CD4-positive, alpha-beta T cell treated with Interleukin-15 for 4 hours (primary cell): ENCODE measurements around the gene TPO.

Source experiments
- DNase-seq: peaks from one replicate; pipeline ENCODE4 v3.0.0-alpha.2; 2020; ENCODE audit warnings: low spot score

TPO gene

DNA sequence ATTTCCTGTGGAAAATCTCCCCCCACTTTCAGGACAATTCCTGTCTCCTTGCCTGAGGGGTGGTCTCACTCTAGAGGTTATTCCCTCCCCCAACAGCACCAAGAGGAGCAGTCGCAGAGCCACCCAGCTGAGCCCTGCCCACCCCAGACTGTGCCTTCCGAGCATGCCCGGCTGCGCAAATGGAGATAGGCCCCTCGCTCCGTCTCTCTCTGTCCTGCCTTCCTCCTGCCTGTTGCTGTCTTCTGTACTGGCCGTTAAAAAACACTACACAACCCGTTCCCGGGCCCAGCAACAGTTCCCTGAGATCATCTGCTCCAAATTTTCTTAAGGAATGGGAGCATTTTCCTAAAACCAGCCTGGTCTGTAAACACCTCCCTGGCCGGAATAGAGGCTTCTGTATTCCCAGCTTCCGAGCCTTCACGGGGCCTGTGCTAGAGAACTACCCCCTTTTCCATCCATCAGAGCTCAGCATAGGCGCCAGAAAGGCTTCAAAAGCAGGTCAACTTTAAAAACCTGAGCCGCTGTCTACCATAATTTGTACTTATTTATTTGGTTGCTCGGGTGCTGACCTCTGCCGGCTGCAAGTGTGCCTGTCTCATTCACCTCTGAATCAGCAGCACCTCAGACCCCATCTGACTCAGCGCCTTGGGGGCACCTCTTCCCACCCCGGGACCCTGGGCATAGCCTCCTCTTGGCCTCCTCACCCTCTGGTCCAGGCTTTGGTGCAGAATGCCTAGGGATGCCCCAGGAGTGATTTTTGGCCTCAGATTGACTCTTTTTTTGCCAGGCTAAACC is 171.6 kb downstream of the TPO start:
- DNase-seq, result no peak

DNA sequence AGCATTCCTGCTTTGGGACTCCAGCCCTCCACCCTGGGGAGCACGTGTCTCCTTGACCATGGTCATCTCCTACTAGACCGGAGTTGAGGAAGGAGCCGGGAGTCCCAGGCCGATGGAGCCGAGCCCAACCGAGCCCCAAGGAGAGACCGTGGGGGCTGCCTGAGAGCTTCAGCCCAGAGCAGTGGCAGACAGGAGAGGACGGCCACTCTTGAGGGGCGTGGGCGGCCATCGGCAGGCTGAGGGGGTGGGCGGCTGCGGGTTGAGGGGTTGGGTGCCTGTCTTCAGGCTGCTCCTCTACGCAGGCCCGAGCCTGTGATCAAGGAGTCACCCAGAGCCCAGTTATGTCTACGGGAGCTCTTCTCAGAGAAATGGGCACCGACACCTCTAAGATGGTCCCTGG is 172.4 kb downstream of the TPO start:
- no peak for DNase-seq

DNA sequence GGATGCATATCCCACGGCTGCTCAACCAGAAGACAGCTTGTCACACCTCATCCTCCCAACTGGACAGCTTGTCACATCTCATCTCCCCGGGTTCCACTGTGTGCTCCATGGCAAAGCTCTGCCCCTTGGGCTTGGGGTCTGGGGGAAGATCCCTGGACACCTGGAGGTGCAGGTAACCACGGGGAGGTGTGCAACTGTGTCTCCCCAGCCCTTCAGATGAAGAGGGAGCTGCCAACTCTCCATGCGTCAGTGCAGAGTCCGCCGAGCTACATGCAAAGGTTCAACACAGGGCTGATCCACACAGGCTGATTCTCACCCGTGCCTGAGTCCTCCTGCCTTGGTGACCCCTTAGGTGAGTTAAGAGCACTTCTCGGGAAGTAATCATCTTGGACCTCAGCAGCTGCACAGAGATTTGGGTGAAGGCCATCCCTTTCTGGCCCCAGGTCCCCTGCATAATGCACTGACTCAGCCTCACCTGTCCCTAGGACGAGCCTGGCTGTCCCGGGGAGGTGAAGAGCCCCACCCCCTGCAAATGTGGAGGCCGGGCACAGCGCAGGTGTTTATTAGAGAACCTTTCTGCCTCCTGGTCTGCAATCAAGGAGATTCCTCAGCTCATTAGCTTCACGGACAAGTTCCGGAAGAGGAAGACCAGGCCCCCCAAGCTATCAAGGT is 173.1 kb downstream of the TPO start:
- DNase-seq, result no peak

DNA sequence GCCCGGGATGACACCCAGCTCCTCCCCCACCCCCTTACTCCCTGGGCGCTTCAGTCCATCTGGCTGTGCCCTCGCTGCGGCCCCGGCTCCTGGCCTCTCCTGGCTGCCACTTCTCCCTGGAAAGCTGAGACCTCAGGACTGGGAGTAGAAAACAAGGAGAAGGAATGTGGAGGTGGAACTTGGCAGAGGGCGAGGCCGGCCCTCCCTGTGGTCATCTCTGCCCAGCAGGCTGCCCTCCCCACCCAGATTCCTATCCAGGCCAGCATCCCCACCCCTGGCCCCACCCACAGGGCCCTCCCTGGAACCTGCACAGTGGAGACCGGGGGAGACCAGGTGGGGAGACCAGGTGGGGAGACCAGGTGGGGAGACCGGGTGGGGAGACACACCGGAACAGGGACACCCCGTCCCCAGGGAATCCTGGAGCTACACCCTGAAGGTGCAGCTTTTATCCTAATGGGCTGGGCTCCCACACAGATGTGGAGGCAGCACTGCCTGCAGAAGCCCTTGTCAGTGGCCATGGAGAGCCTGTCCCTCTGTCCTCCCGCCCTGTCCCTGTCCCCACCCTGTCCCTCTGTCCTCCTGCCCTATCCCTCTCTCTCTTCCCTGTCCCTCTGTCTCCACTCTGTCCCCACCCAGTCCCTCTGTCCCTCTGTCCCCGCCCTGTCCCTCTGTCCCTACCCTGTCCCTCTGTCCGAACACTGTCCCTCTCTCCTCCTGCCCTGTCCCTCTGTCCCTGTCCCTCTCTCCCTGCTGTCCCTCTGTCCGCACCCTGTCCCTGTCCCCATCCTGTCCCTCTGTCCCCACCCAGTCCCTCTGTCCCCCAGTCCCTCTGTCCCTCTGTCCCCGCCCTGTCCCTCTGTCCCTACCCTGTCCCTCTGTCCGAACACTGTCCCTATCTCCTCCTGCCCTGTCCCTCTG is 173.9 kb downstream of the TPO start:
- DNase-seq, result no peak

DNA sequence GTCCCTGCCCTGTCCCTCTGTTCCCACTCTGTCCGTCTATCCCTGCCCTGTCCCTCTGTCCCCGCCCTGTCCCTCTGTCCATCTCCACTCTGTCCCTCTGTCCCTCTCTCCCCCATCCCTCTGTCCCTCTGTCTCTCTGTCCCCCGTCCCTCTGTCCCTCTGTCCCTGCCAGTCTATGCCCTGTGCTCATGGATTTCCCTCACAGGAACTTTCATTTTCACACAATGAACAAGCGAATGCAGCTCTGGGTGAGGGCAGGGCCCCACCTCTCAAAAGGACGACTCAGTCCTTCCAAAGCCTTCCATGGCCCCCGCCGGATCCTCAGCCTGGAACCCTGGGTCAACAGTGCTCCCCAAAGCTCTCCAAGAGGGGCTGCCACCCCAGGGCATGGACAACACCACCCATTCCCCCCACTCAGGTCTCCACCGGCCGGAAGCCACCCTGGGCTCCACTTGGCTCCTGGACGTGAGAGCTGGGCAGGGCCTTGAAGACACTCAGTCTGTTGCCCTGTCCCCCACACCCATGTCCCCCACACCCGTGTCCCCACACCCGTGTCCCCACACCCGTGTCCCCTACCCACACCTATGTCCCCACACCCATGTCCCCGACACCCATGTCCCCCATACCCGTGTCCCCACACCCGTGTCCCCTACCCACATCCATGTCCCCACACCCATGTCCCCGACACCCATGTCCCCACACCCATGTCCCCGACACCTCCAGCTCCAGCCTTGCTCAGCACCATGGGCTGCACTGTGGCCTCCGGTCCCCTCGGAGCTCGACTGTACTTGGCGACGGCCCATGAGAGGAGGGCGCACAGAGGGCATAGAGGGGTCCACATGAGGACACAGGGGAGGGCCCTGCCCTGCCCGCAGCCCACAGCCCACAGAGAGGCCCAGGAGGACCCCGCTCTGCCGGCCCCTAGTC is 175.1 kb downstream of the TPO start:
- no peak for DNase-seq

DNA sequence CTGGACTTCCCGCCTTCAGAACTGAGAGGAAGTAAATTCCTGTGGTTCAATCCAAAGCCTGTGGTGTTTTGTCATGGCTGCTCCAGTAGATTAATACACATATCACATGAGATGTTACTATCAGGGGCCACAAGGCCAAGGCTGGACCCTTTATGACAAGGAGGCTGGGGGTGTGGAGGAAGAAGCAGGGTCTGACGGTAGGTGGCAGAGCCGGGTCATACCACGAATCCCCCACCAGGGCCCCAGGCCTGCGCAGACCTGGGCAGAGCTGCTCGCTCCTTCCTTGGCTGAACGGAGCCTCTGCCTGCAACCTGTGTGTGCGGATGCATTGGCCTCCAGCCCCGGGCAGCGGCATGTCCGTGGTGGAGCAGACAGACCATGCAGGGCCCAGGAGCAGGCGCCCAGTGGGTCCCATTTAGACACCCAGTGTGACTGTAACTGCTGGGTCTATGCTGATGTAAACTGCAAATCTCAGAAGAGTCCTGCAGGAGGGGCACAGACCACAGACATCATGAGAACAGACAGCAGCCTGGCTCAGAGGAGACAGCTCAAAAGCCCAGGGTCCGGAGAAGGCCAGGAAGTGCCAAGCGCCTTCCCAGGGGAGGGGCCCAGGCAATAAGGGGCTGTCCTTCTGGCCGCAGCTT is 175.8 kb downstream of the TPO start:
- no peak for DNase-seq

DNA sequence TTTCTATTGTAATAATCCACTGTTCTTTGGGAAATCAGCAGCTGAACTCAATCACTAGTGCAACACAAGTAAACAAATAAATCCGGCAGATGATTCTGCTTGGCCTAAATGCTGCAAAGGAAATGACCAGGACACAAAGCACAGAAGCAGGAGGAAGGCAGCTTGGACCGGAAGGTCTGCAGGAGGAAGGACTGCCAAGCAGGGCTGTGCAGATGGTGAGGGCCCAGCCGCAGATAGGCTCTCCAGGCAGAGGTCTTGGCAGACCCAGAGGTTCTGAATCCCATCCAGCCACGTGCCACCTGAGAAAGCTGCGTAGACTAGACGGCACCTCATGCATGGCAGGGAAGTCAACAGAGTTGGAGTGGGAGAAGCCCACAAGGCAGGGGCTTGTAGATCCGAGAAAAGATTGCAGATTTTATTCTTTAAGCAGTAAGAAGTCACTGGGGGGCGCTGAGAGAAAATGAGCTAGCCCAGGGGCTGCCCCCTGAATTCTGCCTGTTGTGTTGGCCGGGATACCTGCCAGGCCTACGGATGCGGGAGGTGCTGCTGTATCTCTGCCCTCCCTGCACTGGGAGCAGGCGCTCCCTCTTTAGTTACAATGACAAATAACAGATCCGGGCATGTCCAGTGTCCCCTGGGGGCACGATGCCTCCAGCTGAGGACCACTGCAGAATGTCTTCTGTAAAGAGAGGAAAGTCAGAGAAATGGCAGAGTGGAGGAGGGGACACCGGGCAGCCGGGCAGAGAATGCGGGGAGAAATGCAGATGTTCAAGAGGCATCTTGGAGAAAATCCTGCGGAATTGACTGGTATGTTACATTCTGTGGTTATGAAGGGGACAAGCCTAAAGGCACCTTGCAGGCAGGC is 177.6 kb downstream of the TPO start:
- DNase-seq, result no peak

DNA sequence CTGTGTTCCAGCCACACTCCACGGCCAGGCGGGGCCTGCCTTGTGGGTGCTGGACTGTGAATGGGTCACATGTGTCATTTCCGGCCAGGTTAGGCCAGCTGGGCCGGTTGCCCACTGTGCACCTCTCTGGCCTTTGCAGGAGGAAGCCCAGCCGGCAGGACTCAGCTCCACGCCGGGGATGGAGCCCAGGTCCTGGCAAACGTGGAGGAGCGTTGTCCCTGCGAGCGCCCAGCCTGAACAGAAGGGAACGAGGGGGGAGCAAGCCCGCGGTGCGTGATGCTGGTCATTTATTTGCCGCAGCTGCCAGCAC is 178.2 kb downstream of the TPO start:
- DNase-seq, result no peak
